GM12872 (cell line): ENCODE data around the gene BIN1.

Experiments used
- CTCF ChIP-seq: IDR thresholded peaks from 3 replicates; pipeline ENCODE4 v1.5.1; 2011; ENCODE audit warnings: low read depth, mild to moderate bottlenecking, low read length, moderate library complexity; ENCODE audit not compliant: insufficient read depth

The BIN1 gene

GRCh38 chr2:127092901-127093516, 13.9 kb downstream of the BIN1 start:
- TF ChIP-seq CTCF, result no peak

- no peak for TF ChIP-seq CTCF
These were observed 14.6 kb downstream of the BIN1 start for GRCh38 chr2:127092306-127092705.

GRCh38 chr2:127091886-127092285, 15.1 kb downstream of the BIN1 start:
- no peak for TF ChIP-seq CTCF

- TF ChIP-seq CTCF, result no peak
These were observed 15.8 kb downstream of the BIN1 start for GRCh38 chr2:127091148-127091547.

GRCh38 chr2:127090281-127091120, 16.5 kb downstream of the BIN1 start:
- no peak for TF ChIP-seq CTCF

GRCh38 chr2:127089478-127090235, 17.3 kb downstream of the BIN1 start:
- no peak for TF ChIP-seq CTCF

GRCh38 chr2:127088706-127089105, 18.2 kb downstream of the BIN1 start:
- no peak for TF ChIP-seq CTCF
